ENCODE measurements around the gene SLC12A8. TPM values are rescaled to one million over a fixed set of nuclear protein-coding genes. Genes with fewer than 3 reads are reported as not detected.
A peak's percentile ranks its signal among the peaks of the same experiment; 100 is the strongest.

The SLC12A8 gene
- polyA plus RNA-seq, 4 donors = 0.81 to 25.4 (median 4.9) TPM

DNA sequence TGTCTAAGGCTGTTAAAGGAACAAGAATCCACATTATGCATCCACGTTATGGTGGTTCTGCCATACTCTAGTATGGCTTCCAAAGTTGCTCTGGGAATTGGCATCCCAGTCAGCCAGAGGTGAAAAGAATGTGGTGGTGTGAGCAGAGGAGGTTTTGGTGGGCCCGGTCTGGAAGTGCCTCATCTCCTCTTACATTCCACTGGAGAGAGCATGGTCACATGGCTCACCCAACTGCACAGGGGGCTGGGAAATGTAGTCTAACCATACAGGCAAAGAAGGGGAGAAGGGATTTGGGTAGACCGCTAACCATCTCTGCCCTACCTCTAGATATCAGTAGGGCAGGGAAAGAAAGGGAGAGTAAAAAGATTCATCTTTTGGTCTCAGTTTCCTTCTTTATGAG is 153.6 kb downstream of the SLC12A8 start:
- Histone ChIP-seq H3K27ac (ENCODE audit: low read depth in 1 of 3, low read length in 2 of 3) (no peak overlapping the region), H3K36me3 (ENCODE audit: control insufficient read depth in 3 of 3, insufficient read depth in 2 of 3, low read depth in 1 of 3, low read length in 3 of 3) (no peaks in the 10 kb centered on the region), H3K9me3 (ENCODE audit: control insufficient read depth in 2 of 2, insufficient read depth in 1 of 2, low read depth in 1 of 2, low read length in 1 of 2) (peaks cover 0 to under 1% of the 10 kb centered on the region in 2 donors), H3K4me3 (ENCODE audit: low read depth in 1 of 3, low read length in 3 of 3) (no peak overlapping the region), H3K27me3 (ENCODE audit: control insufficient read depth in 3 of 3, insufficient read depth in 3 of 3, low read length in 3 of 3) (peaks cover 0 to 35% (median 0%) of the 10 kb centered on the region in 3 donors), H3K4me1 (ENCODE audit: control insufficient read depth in 3 of 3, insufficient read depth in 2 of 3, low read depth in 1 of 3, low read length in 2 of 3) (peaks cover 0 to 15% (median 0%) of the 10 kb centered on the region in 3 donors)
- no peak for FAIRE-seq
- no peak for DNase-seq
- 91 to 93% (median 91%) methylated on average over 3 of the region's 3 CpGs for WGBS, 3 donors

DNA sequence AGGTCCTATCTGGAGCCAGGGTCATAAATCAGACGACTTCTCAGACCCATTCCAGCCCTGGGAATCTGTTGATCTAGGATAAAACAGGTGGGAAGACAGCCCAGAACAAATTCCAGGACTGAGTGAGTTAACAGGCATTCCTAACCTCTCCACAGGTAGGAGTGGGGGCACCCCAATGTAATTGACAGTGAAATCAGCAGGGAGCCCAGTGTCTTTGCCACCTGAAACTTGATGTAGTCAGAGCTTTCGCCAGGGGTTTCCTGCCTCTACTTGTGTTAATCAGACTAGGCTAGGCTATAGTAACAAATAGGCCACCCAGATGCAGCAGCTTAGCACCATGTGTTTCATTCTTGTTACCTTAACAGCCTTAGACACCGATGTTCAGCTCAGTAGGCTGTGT is 154.0 kb downstream of the SLC12A8 start:
- H3K4me3 ChIP-seq (ENCODE audit: low read depth in 1 of 3, low read length in 3 of 3) = no peak overlapping the region
- no peak for FAIRE-seq
- H3K27me3 ChIP-seq (ENCODE audit: control insufficient read depth in 3 of 3, insufficient read depth in 3 of 3, low read length in 3 of 3) = peaks cover 0 to 39% (median 0%) of the 10 kb centered on the region in 3 donors
- 68 to 92% (median 80%) methylated on average over 3 of the region's 3 CpGs for WGBS, 3 donors
- DNase-seq = no peak
- no peak overlapping the region for H3K27ac ChIP-seq (ENCODE audit: low read depth in 1 of 3, low read length in 2 of 3)
- H3K4me1 ChIP-seq (ENCODE audit: control insufficient read depth in 3 of 3, insufficient read depth in 2 of 3, low read depth in 1 of 3, low read length in 2 of 3) = peaks cover 0 to 18% (median 0%) of the 10 kb centered on the region in 3 donors
- H3K36me3 ChIP-seq (ENCODE audit: control insufficient read depth in 3 of 3, insufficient read depth in 2 of 3, low read depth in 1 of 3, low read length in 3 of 3) = no peaks in the 10 kb centered on the region
- no peaks in the 10 kb centered on the region for H3K9me3 ChIP-seq (ENCODE audit: control insufficient read depth in 2 of 2, insufficient read depth in 1 of 2, low read depth in 1 of 2, low read length in 1 of 2)

DNA sequence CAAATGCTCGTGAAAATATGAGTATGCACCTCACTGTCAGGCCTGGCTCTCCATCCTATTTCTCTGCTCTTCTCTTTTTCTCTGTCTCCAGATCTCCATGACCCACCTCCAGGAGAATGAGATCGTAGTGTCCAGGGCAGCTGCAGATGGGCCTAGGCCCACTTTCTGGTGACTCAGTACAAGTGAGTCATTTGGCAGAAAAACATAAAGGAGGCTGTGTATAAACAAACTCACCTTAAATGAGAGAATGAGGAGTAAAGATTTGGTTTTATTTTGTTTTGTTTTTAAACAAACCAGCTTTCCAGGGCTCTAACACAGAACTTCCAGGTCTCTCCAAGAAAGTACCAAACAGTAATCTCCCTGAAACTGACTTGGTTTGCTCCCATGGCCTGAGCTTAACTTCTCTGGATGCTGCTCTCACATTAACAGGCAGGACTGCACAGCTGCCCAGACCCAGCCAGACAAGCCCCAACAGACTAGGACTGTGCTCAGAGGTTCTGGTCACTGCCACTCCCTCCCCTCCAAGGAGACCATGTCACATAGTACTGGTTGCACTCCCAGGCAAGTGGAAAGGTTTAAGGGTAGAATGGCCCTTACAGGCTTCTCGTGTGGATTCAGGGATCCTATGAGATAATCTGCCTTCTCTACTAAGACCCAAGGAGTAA is 155.2 kb downstream of the SLC12A8 start:
- no peak for DNase-seq
- Histone ChIP-seq H3K9me3 (ENCODE audit: control insufficient read depth in 2 of 2, insufficient read depth in 1 of 2, low read depth in 1 of 2, low read length in 1 of 2) (no peaks in the 10 kb centered on the region), H3K4me3 (ENCODE audit: low read depth in 1 of 3, low read length in 3 of 3) (no peak overlapping the region), H3K36me3 (ENCODE audit: control insufficient read depth in 3 of 3, insufficient read depth in 2 of 3, low read depth in 1 of 3, low read length in 3 of 3) (no peaks in the 10 kb centered on the region), H3K27ac (ENCODE audit: low read depth in 1 of 3, low read length in 2 of 3) (no peak overlapping the region), H3K27me3 (ENCODE audit: control insufficient read depth in 3 of 3, insufficient read depth in 3 of 3, low read length in 3 of 3) (peaks cover 0 to 27% (median 0%) of the 10 kb centered on the region in 3 donors), H3K4me1 (ENCODE audit: control insufficient read depth in 3 of 3, insufficient read depth in 2 of 3, low read depth in 1 of 3, low read length in 2 of 3) (peaks cover 0 to 28% (median 0%) of the 10 kb centered on the region in 3 donors)
- WGBS, 3 donors = 83 to 93% (median 84%) methylated on average over 3 of the region's 3 CpGs
- no peak for FAIRE-seq

DNA sequence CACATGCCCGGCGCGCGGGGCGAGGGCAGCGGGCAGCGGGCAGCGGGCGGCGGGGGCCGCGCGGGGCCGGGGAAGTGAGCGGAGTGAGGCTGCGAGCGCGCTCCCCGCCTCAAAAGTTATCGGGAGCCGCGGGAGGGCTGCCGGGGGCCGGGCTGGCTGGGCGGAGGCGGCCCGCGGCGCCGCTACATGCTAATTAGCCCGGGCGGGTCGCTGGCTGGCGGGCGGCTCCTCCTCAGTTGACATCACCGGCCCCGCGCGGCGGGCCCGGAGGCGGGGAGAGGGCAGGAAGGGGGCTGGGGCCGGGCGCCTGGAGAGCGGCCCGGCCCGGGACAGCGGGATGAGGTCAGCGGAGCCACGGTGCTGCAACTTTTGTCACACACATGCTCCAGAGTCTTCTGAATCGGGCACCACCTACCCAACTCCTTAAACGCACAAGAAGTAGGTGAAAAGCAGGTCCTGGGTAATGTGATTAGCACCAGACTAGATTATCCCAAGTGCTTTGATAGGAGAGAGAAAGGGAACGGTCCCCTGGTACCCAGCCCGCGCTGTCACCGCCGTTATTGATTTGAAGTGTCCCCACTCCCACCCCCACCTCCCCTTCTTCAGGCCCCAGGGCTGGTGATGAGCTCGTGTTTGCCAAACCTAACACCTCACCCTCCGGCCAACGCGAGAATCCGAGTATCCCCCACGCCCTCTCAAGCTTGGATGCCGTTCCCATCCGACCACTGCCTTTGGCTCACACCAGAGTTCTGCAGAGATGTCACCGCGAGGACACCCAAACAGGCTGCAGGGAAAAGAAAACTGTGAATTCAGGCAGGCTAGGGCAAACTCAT is 156.4 kb downstream of the SLC12A8 start, which contains the start of gene HEG1:
TSS of gene HEG1 (minus strand) at position 85 of the 833 bp plus-strand sequence. CDS start 107 bp downstream, outside the sequence.
- WGBS, 3 donors = 3 to 8% (median 4%) methylated on average over 51 to 67 of the region's 67 CpGs
- Histone ChIP-seq H3K36me3 (ENCODE audit: control insufficient read depth in 3 of 3, insufficient read depth in 2 of 3, low read depth in 1 of 3, low read length in 3 of 3) (no peaks in the 10 kb centered on the region), H3K27ac (ENCODE audit: low read depth in 1 of 3, low read length in 2 of 3) (peak within 1 kb of the TSS; percentile 35 to 87 (median 52)), H3K27me3 (ENCODE audit: control insufficient read depth in 3 of 3, insufficient read depth in 3 of 3, low read length in 3 of 3) (peaks cover 0 to 25% (median 0%) of the 10 kb centered on the region in 3 donors), H3K9me3 (ENCODE audit: control insufficient read depth in 2 of 2, insufficient read depth in 1 of 2, low read depth in 1 of 2, low read length in 1 of 2) (no peaks in the 10 kb centered on the region), H3K4me3 (ENCODE audit: low read depth in 1 of 3, low read length in 3 of 3) (peak within 1 kb of the TSS; percentile 45 to 71 (median 60)), H3K4me1 (ENCODE audit: control insufficient read depth in 3 of 3, insufficient read depth in 2 of 3, low read depth in 1 of 3, low read length in 2 of 3) (peaks cover 0 to 32% (median 4%) of the 10 kb centered on the region in 3 donors)
- FAIRE-seq (no peak), DNase-seq (peak; percentile 52 to 87)

DNA sequence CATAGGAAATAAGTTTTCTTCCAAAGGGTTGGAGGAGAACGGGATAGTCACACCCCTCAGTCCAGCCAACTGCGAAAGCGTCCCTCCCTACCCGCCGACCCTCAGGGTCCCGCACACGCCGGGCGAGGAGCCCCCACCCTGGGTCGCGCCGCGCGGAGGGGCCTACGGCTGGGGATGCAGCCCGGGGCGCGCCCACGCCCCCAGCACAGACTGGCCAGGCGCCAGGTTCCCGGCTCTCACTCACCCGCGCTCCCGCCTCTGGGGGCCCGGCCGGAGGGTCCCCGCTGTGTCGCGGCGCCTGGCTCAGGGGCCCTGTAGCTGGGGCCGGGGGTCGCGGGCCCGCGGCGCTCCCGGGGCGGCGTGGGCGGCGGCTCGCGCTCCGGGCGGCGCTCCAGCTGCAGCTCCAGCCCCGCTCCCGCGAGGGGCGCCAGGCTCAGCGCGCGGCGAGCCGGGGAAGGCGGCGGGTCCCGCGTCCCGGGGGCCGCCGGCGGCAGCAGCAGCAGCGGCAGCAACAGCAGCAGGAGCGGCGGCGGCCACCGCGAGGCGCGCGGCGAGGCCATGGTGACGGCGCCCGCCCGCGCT is 157.1 kb downstream of the SLC12A8 start:
- H3K27me3 ChIP-seq (ENCODE audit: control insufficient read depth in 3 of 3, insufficient read depth in 3 of 3, low read length in 3 of 3) = peaks cover 0 to 21% (median 0%) of the 10 kb centered on the region in 3 donors
- DNase-seq (no peak), FAIRE-seq (no peak)
- peak overlapping the region; percentile 45 to 71 (median 60) for H3K4me3 ChIP-seq (ENCODE audit: low read depth in 1 of 3, low read length in 3 of 3)
- no peaks in the 10 kb centered on the region for H3K9me3 ChIP-seq (ENCODE audit: control insufficient read depth in 2 of 2, insufficient read depth in 1 of 2, low read depth in 1 of 2, low read length in 1 of 2)
- H3K36me3 ChIP-seq (ENCODE audit: control insufficient read depth in 3 of 3, insufficient read depth in 2 of 3, low read depth in 1 of 3, low read length in 3 of 3) = no peaks in the 10 kb centered on the region
- WGBS, 3 donors = 0 to 1% (median 0%) methylated on average over 49 to 78 of the region's 78 CpGs
- peaks cover 0 to 32% (median 4%) of the 10 kb centered on the region in 3 donors for H3K4me1 ChIP-seq (ENCODE audit: control insufficient read depth in 3 of 3, insufficient read depth in 2 of 3, low read depth in 1 of 3, low read length in 2 of 3)
- peak overlapping the region; percentile 35 to 87 (median 50) for H3K27ac ChIP-seq (ENCODE audit: low read depth in 1 of 3, low read length in 2 of 3)

DNA sequence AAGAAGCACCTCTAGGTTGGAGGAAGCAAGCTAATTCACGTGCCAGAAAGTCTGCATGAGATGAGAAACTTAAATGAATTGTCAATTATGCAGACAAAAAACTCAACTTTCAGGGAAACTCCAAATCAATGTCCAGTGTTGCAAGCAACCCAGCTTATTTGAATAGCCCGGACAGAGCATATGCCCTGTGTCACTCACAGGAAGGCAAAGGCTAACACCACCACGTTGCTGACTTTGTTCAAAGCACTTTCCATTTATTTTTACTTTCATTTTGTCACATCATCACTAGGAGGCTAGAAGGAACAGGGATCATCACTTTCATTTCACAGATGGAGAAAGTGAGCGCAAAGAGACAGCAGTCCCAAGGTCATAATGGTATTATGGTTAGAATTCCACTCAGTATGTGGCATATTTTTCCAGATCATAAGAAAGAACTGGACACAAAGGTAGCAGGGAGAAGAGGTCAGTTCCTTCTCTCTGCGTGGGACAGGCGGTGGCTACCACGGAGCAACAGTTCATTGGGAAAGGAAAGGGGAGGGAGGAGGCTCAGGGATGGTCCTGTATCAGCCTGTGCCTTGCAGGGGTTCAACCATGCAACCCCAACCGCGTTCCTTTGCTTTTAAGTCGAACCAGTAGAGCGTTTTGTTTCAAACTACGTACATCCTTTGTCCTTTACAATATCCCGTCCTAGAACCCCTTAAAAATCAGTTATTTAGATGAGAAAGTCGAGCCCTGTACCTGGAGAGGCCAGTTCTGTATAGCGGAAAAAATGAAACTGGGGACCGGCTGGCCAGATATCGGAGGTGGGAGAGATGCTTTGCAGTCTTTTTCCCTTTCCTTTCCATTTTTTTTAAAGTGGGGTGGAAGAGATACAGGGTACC is 157.9 kb downstream of the SLC12A8 start:
- H3K36me3 ChIP-seq (ENCODE audit: control insufficient read depth in 3 of 3, insufficient read depth in 2 of 3, low read depth in 1 of 3, low read length in 3 of 3) = no peaks in the 10 kb centered on the region
- no peak for FAIRE-seq
- peak overlapping the region; percentile 35 to 87 (median 50) for H3K27ac ChIP-seq (ENCODE audit: low read depth in 1 of 3, low read length in 2 of 3)
- H3K27me3 ChIP-seq (ENCODE audit: control insufficient read depth in 3 of 3, insufficient read depth in 3 of 3, low read length in 3 of 3) = peaks cover 0 to 19% (median 0%) of the 10 kb centered on the region in 3 donors
- H3K9me3 ChIP-seq (ENCODE audit: control insufficient read depth in 2 of 2, insufficient read depth in 1 of 2, low read depth in 1 of 2, low read length in 1 of 2) = no peaks in the 10 kb centered on the region
- DNase-seq = peak; percentile 64 to 78
- 3 to 5% (median 3%) methylated on average over 17 of the region's 17 CpGs for WGBS, 3 donors
- H3K4me1 ChIP-seq (ENCODE audit: control insufficient read depth in 3 of 3, insufficient read depth in 2 of 3, low read depth in 1 of 3, low read length in 2 of 3) = peaks cover 0 to 32% (median 4%) of the 10 kb centered on the region in 3 donors
- peak overlapping the region; percentile 45 to 71 (median 60) for H3K4me3 ChIP-seq (ENCODE audit: low read depth in 1 of 3, low read length in 3 of 3)

DNA sequence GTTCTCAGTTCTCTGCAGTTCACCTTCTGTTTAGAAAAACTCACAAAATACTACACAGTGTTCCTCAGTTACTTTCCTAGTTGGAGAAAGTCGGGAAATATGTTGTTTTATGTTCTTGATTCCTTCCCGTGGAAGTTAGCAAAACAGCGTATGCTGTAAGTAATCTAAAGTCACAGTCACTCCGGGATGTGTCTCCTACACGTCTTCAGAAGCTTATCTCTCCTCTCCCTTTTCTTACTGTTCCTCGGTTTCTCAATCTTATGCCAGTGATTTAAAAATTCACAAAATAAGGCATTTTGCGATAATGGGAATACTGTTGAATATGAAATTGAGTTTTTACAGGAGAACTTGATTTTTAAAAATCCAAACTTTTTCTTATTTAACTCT is 158.5 kb downstream of the SLC12A8 start:
- Histone ChIP-seq H3K36me3 (ENCODE audit: control insufficient read depth in 3 of 3, insufficient read depth in 2 of 3, low read depth in 1 of 3, low read length in 3 of 3) (no peaks in the 10 kb centered on the region), H3K27ac (ENCODE audit: low read depth in 1 of 3, low read length in 2 of 3) (peak overlapping the region in 2 of 3 donors; percentile 50 to 83), H3K27me3 (ENCODE audit: control insufficient read depth in 3 of 3, insufficient read depth in 3 of 3, low read length in 3 of 3) (peaks cover 0 to 19% (median 0%) of the 10 kb centered on the region in 3 donors), H3K9me3 (ENCODE audit: control insufficient read depth in 2 of 2, insufficient read depth in 1 of 2, low read depth in 1 of 2, low read length in 1 of 2) (no peaks in the 10 kb centered on the region), H3K4me3 (ENCODE audit: low read depth in 1 of 3, low read length in 3 of 3) (peak overlapping the region in 2 of 3 donors; percentile 60 to 71), H3K4me1 (ENCODE audit: control insufficient read depth in 3 of 3, insufficient read depth in 2 of 3, low read depth in 1 of 3, low read length in 2 of 3) (peaks cover 0 to 32% (median 4%) of the 10 kb centered on the region in 3 donors)
- DNase-seq (no peak), FAIRE-seq (no peak)
- 72 to 85% (median 83%) methylated on average over 7 of the region's 7 CpGs for WGBS, 3 donors
